ENCODE results near the gene GAS2.

The GAS2 gene

GRCh38 chr11:22657101-22657694, 9.2 kb upstream of the GAS2 start:
- ChIA-PET CTCF (interaction anchor here (0.6 to 1.3 kb wide), 5 partner anchors 14 to 476 kb away, joined by 3 to 4 read pairs (median 3); no protein-coding TSS in a partner anchor), POLR2A (interaction anchor here (0.6 kb wide), 1 partner anchor 14 kb away, joined by 4 read pairs; no protein-coding TSS in a partner anchor)
- Histone ChIP-seq H3K9me3 (ENCODE audit: control insufficient read depth, insufficient read depth, low read depth, low read length) (no peaks in the 10 kb centered on the region), H3K27ac (ENCODE audit: extremely low read depth, low read depth, low read length) (no peak overlapping the region), H3K4me1 (ENCODE audit: control insufficient read depth, insufficient read depth, low read length) (no peaks in the 10 kb centered on the region), H3K36me3 (ENCODE audit: control insufficient read depth in 2 of 2, insufficient read depth in 1 of 2, low read length in 2 of 2) (no peaks in the 10 kb centered on the region), H3K4me3 (ENCODE audit: low read depth, low read length) (no peak overlapping the region)
- TF ChIP-seq ZNF544 (tag by site-specific recombination; IDR thresholded peaks at IDR 0.05) (no peak), ZNF776 (tag by site-specific recombination; IDR thresholded peaks at IDR 0.05; ENCODE audit: borderline replicate concordance) (no peak), GLI4 (tag by site-specific recombination; IDR thresholded peaks at IDR 0.05) (no peak), PRDM6 (tag by site-specific recombination; IDR thresholded peaks at IDR 0.05) (no peak), ZNF701 (tag by site-specific recombination; IDR thresholded peaks at IDR 0.05) (no peak), ZNF121 (tag by site-specific recombination; IDR thresholded peaks at IDR 0.05) (no peak), ZNF239 (tag by site-specific recombination; IDR thresholded peaks at IDR 0.05) (no peak), ZNF248 (tag by site-specific recombination; IDR thresholded peaks at IDR 0.05) (no peak), ZNF529 (tag by site-specific recombination; IDR thresholded peaks at IDR 0.05; ENCODE audit: insufficient replicate concordance) (no peak), BCL6B (tag by site-specific recombination; IDR thresholded peaks at IDR 0.05) (no peak), ZBTB48 (tag by site-specific recombination; IDR thresholded peaks at IDR 0.05) (no peak), ZFHX2 (tag by site-specific recombination; conservative IDR thresholded peaks at IDR 0.05) (no peak), PRDM1 (tag by site-specific recombination; IDR thresholded peaks at IDR 0.05) (no peak), ZNF610 (tag by site-specific recombination; IDR thresholded peaks at IDR 0.05; ENCODE audit: borderline replicate concordance) (no peak)
- TF ChIP-seq, protein P1, sequence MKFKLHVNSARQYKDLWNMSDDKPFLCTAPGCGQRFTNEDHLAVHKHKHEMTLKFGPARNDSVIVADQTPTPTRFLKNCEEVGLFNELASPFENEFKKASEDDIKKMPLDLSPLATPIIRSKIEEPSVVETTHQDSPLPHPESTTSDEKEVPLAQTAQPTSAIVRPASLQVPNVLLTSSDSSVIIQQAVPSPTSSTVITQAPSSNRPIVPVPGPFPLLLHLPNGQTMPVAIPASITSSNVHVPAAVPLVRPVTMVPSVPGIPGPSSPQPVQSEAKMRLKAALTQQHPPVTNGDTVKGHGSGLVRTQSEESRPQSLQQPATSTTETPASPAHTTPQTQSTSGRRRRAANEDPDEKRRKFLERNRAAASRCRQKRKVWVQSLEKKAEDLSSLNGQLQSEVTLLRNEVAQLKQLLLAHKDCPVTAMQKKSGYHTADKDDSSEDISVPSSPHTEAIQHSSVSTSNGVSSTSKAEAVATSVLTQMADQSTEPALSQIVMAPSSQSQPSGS (tag by site-specific recombination; IDR thresholded peaks at IDR 0.05; ENCODE audit: low read depth): no peak
- TF ChIP-seq, protein P2, sequence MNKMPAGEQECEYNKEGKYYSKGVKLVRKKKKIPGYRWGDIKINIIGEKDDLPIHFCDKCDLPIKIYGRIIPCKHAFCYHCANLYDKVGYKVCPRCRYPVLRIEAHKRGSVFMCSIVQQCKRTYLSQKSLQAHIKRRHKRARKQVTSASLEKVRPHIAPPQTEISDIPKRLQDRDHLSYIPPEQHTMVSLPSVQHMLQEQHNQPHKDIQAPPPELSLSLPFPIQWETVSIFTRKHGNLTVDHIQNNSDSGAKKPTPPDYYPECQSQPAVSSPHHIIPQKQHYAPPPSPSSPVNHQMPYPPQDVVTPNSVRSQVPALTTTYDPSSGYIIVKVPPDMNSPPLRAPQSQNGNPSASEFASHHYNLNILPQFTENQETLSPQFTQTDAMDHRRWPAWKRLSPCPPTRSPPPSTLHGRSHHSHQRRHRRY (tag by site-specific recombination; IDR thresholded peaks at IDR 0.05): no peak
- TF ChIP-seq, protein P3, sequence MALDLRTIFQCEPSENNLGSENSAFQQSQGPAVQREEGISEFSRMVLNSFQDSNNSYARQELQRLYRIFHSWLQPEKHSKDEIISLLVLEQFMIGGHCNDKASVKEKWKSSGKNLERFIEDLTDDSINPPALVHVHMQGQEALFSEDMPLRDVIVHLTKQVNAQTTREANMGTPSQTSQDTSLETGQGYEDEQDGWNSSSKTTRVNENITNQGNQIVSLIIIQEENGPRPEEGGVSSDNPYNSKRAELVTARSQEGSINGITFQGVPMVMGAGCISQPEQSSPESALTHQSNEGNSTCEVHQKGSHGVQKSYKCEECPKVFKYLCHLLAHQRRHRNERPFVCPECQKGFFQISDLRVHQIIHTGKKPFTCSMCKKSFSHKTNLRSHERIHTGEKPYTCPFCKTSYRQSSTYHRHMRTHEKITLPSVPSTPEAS (tag by site-specific recombination; IDR thresholded peaks at IDR 0.05): no peak
- TF ChIP-seq, protein P4, sequence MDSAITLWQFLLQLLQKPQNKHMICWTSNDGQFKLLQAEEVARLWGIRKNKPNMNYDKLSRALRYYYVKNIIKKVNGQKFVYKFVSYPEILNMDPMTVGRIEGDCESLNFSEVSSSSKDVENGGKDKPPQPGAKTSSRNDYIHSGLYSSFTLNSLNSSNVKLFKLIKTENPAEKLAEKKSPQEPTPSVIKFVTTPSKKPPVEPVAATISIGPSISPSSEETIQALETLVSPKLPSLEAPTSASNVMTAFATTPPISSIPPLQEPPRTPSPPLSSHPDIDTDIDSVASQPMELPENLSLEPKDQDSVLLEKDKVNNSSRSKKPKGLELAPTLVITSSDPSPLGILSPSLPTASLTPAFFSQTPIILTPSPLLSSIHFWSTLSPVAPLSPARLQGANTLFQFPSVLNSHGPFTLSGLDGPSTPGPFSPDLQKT (IDR thresholded peaks at IDR 0.05; ENCODE audit: borderline replicate concordance, low read depth, low read length): no peak
